GM18502 (cell line): ENCODE measurements around the gene TUBE1.
"Not testable (repeated sequence)": the region's sequence is repeated elsewhere in the genome, so short reads cannot be mapped to it uniquely, and the experiment has no call there.

Experiments
- ATAC-seq: cut with Tn5 transposase; IDR thresholded peaks from one replicate; pipeline ENCODE4 v1.9.1; 2021; ENCODE audit warnings: mild to moderate bottlenecking; ENCODE audit not compliant: unreplicated experiment, poor library complexity

TUBE1 gene

DNA sequence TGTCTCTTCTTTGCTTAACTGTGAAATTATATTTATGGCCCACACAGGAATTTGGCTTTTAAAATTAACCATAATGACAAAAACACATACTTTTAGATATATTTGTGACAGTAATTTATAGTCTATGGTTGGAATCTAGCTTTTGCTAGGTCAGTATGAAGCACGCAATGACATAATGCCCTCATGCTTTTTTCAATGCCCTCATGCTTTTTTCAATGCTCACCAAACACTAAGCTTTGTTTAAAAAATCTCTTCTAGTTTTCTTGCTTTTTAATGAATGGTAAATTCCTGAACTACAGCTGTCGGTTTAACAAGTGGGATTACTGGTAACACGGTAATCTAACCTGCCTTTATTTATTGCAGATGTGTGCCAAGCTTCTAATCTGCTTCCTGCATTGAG, 20.7 kb downstream of the TUBE1 start:
- no peak for ATAC-seq

- ATAC-seq = no peak
Measured at GRCh38 chr6:112065426-112065986, 21.8 kb downstream of the TUBE1 start.

DNA sequence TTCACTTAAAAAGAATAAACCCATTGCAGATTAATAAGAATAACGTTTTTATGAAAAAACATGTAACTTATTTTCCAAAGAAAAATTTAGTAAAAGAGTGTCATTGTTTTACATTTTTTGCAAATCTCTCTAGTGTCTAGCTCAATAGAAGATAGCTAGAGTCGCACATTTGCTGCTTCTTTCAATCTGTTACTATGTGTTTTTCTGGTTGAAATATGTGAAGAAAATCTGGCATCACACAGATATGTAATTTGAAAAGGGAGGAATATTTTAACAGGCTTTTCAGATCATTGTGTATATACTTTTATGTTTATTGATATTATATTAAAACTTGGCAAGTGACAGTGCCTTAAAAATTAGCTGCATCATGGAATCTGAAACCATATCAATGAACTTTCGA, 24.3 kb downstream of the TUBE1 start:
- ATAC-seq = no peak

DNA sequence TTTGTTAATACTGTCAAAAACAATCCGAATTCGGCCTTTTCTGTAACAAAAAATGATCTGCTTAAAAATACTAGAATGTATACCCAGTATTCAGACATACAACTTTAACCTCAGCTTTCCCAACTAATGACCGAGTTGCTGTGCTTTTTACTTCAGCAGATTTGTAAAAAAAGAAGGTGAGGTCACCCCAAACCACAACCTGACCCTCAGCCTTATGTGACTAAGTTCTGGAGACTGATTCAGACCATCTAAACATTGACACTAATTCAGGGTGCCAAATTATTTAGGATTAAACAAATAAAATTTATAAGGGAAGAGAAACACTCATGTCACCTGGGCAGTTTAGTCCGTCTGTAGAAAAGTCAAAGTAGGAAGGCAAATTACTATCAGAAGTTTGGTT, 25.7 kb downstream of the TUBE1 start:
- no peak for ATAC-seq

DNA sequence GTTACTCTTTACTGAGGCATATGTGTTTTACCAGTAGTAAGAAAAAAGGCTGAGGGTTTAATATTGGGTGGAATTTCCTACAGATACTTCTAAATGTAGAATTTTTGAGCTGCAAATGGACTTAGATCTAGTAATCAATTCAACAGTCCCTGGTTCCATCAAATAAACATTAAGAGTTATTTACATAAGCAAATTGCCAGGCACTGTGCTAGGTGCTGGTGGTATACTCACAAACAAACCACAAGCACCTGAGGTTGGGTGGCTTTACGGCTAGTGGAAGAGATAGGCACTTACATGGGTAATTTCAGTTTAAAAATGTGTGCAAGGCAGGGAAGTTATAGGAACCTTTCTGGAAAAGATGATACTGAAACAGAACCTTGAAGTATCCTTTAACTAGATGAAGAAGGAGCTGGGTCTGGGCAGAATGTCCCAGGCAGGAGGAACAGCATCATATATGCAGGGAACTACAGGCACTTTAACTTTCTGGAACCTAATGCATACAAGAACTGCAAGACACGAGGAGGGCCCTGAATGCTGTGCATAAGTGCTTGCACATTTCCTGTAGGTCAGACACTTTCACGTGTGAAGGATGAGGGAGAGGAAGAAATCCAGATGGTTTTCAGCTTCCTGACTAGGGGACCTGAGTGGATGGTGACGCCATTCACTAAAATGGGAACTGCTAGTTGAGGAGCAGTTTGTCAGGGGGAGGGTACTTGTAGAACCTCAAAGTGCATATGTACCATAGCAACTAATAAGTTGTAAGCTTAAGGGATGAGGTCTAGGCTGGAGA, 28.8 kb downstream of the TUBE1 start:
- no peak for ATAC-seq

- no peak for ATAC-seq
Measured at GRCh38 chr6:112054555-112055190, 32.6 kb downstream of the TUBE1 start.

DNA sequence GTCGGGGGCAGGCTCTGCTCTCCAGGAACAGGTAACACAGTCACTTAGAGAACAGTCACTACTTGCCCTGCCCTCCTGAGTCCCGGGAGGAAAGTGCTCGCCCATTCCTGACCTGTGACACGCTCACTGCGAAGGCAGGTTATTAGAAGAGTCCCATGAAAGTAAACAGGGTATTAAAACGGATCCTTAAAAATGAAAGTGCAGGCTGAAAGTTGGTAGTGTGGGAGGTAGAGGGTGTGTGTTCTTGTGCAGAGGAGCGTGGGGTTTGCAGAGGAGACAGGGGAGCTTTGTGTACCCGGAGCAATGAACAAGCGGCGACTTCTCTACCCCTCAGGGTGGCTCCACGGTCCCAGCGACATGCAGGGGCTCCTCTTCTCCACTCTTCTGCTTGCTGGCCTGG, 33.3 kb downstream of the TUBE1 start, which contains the start of gene CCN6:
CCN6 (plus strand) TSS at position 104 of the 400 bp plus-strand sequence; CDS start at position 358, 254 bp downstream.
- ATAC-seq = no peak

DNA sequence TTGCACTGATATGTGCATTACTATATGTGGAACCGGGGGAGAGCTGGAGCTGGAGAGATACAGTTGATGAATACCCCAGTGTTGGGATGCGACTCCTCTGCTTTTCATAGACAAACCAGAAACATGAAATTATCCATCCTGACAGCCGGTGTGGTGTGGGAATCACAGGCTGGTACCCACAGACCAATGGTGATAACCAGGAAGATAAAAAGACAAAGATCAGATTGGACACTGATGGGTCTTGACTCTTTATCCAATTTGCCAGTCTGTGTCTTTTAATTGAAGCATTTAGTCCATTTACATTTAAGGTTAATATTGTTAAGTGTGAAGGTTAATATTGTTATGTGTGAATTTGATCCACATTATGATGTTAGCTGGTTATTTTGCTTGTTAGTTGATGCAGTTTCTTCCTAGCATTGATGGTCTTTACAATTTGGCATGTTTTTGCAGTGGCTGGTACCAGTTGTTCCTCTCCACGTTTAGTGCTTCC, 36.0 kb downstream of the TUBE1 start:
- not testable (repeated sequence) for ATAC-seq

- ATAC-seq = no peak
Measured at GRCh38 chr6:112050429-112050828, 36.9 kb downstream of the TUBE1 start.

DNA sequence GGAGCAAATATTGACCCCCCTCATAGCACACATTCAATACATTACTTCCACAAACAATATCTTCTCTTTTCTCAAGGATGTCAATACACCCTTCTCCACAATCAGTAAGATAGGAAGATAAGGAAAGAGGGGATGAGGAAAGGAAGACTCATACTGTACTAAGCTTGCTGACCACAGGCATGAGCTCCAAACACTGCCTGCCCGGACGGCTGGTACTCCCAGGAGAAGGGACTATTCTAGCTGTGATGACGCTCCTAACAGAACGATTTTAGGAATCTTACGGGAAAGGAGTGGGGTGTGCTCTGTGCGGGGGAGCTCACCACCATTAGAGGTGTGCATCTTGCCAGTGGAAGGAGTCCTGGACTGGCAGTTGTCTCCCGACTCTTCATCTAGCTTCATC, 37.3 kb downstream of the TUBE1 start:
- no peak for ATAC-seq

GRCh38 chr6:112049026-112049799, 38.1 kb downstream of the TUBE1 start:
- ATAC-seq = no peak

- ATAC-seq = not testable (repeated sequence)
Measured at GRCh38 chr6:112047523-112047922, 39.8 kb downstream of the TUBE1 start.

DNA sequence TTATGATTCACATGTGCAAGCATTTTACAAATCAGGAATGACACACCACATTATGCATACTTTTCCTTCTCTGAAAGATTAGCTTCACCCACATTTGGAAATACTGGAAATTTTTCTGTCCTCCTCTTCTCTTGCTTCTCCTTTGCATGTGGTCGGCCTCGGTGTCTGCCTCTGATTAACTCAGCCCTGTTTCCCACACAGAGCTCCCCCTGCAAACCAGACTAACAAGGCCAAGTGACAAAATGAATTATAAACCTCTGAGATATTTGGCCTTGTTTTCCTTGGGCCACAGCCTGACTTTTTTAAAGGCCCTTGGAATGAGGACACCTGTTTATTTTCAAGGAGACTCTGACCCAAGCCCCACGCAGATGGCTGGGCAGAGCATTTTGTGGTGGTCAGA, 42.4 kb downstream of the TUBE1 start:
- no peak for ATAC-seq

DNA sequence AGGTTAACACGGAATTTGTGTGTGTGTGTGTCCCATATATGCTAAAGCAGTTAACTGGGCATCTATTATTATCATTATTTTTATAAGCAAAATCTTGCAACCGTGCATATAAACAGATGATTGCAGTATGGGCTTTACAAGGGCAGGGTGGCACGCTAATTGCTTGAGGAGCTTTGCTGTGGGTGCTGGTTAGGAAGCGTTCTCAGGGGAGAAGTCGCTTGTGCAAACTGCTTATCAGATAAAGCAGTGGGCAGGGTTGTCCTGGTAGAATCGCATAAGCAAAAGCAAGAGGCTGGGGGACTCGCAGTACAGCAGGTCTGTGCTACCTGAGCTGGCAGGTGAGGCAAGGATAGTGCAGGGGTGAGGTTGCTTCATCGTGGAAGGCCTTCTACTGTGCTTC, 43.1 kb downstream of the TUBE1 start:
- ATAC-seq = no peak

DNA sequence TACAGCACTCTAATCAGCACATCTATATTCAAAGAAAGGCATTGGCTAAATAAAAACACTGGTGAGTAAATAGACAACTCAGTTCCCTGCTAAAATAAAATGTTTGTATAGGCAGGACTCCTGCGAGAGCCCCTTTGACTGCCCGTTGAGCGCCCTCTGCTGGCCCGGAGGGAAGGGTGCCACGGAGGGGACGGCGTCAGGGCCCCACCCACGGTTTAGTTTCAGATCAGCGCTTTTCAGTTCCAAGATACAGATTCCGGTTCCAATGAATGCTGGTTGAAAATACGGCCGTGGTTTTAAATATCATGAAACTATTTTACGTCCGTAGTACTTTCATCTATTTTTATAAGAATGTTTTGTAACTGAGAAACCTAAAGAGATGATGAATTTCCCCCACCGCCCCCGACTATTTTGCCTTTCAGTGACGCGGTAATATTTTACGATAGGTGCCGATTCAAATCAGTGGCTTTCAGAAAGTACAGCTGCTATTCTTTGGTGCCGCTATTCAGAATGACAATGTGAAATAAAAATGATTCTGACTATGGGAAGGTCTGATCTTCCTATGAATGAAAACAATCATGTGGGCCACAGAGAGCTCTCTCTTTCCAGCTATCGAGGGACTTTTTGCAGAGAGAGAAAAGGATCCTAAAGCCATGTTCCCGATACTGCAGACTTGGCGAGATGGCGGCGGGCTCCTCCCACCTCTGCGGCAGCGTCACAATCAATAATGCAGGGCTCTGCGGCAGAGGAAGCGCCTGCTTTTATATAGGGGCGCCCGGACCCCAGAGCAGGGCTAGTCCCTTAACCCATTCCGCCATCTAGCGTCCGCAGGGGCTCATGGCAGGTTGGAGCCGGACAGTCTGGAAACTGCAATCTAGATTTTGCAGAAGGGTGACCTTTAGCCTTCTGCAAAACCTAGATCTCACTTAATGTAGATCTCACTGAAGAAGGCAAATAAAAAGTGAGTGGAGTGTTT, 44.0 kb downstream of the TUBE1 start:
- ATAC-seq = peak; percentile 93

GRCh38 chr6:112041535-112041934, 45.7 kb downstream of the TUBE1 start:
- ATAC-seq = no peak

GRCh38 chr6:112040956-112041355, 46.3 kb downstream of the TUBE1 start:
- no peak for ATAC-seq

- no peak for ATAC-seq
Measured at GRCh38 chr6:112039431-112039770, 47.9 kb downstream of the TUBE1 start.

DNA sequence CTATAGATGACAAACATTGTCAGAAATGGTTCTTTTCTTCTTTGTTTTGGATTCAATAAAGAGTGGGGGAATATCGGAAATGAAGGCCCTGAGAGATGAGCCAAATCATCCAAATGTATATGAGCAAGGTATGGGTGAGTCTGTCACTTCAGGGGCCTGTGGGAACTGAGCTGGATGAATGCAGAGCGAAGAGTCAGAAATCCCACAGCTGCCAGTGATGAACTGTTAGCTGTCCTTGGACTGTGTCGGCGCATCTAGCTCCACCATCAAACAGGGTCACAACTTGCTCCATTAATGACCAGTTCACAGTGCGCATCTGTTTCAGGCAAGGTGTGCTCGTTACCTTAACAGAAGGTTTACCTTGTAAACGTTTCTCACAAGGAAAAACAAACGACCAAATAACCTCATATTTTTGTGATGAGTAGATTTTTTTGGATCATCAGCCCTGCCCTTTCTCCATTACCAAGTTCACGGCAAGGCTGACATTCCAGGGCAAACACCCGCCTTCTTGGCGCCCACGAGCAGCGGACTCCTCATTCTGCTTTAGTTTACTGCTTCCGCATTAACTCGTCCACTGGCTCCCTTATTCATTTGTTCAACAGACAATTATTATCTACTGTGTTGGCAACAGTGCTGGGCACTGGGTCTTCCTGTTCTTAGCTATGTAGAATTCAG, 48.4 kb downstream of the TUBE1 start:
- ATAC-seq = no peak
